Peyer's patch (tissue), 4 donors: ENCODE results near the gene WBP11. TPM values are rescaled to one million over a fixed set of nuclear protein-coding genes. Genes with fewer than 3 reads are reported as not detected.

Source experiments
- DNase-seq, 3 donors: peaks; one replicate each; pipeline ENCODE4 v3.0.0-alpha.2; 2017 to 2019
- H3K27ac ChIP-seq, 4 donors: fragments of 200-600 bp; sonication (generic); one replicate each; pipeline ENCODE4 v1.5.1; 2016 to 2019
- H3K27me3 ChIP-seq, 2 donors: fragments of 200-600 bp; sonication (generic); one replicate each; pipeline ENCODE4 v1.5.1; 2019
- H3K36me3 ChIP-seq, 3 donors: fragments of 200-600 bp; sonication (generic); one replicate each; pipeline ENCODE4 v1.5.1; 2016 to 2019
- H3K4me1 ChIP-seq, 4 donors: fragments of 200-600 bp; sonication (generic); one replicate each; pipeline ENCODE4 v1.5.1; 2016 to 2019
- H3K4me3 ChIP-seq, 4 donors: fragments of 200-600 bp; sonication (generic); 1 replicate in 3 of 4; 2 replicates in 1 of 4; pipeline ENCODE4 v1.5.1; 2016 to 2019; ENCODE audit warnings: mild to moderate bottlenecking in 1 of 4
- H3K9me3 ChIP-seq, 4 donors: fragments of 200-600 bp; sonication (generic); one replicate each; pipeline ENCODE4 v1.5.1; 2016 to 2019; ENCODE audit warnings: mild to moderate bottlenecking in 1 of 4
- CTCF ChIP-seq, 6 experiments: fragments of 450-650 bp in 4 of 6; fragments of 200-600 bp in 2 of 6; sonication (generic) in 1 of 6; IDR thresholded peaks; one replicate each; pipeline ENCODE4 v1.5.1; 2017 to 2019; ENCODE audit warnings: antibody characterized with exemption in 6 of 6, mild to moderate bottlenecking in 3 of 6, moderate library complexity in 1 of 6
- POLR2A ChIP-seq, 2 donors: fragments of 450-650 bp; IDR thresholded peaks; one replicate each; pipeline ENCODE4 v1.5.1; 2017; ENCODE audit warnings: antibody characterized with exemption in 2 of 2, mild to moderate bottlenecking in 2 of 2, moderate library complexity in 2 of 2
- total RNA-seq, 4 donors: library from RNA; depleted of rRNA; stranded (reverse); fragments of >200 nt; gene quantifications; one replicate each; pipeline ENCODE4 v1.1.0, GENCODE V29; 2016

WBP11 gene
- total RNA-seq, 4 donors from 2014 or later = 12.3 to 42.9 (median 12.8) TPM

GRCh38 chr12:14770496-14771461 is 32.5 kb downstream of the WBP11 start:
- peak; percentile 94 to 99 (median 98) for DNase-seq
- Histone ChIP-seq H3K36me3 (peaks cover 0 to 5% (median 0%) of the 10 kb centered on the region in 3 donors), H3K4me1 (peaks cover 0 to 10% (median 0%) of the 10 kb centered on the region in 4 donors), H3K27ac (peak overlapping the region; percentile 96 to 97 (median 96)), H3K9me3 (no peaks in the 10 kb centered on the region), H3K27me3 (no peaks in the 10 kb centered on the region), H3K4me3 (peak overlapping the region; percentile 70 to 89 (median 75))
- TF ChIP-seq POLR2A (IDR thresholded peaks at IDR 0.05) = peak; percentile 99
- no peak for TF ChIP-seq CTCF (IDR thresholded peaks at IDR 0.05)

GRCh38 chr12:14769969-14770495 is 33.2 kb downstream of the WBP11 start:
- peak overlapping the region; percentile 96 to 97 (median 96) for H3K27ac ChIP-seq
- H3K4me1 ChIP-seq = peaks cover 0 to 10% (median 0%) of the 10 kb centered on the region in 4 donors
- peaks cover 0 to 5% (median 0%) of the 10 kb centered on the region in 3 donors for H3K36me3 ChIP-seq
- H3K27me3 ChIP-seq = no peaks in the 10 kb centered on the region
- TF ChIP-seq POLR2A (IDR thresholded peaks at IDR 0.05) (peak; percentile 56), CTCF (IDR thresholded peaks at IDR 0.05) (peak; percentile 72 to 94 (median 86))
- peak overlapping the region; percentile 70 to 89 (median 75) for H3K4me3 ChIP-seq
- DNase-seq = peak; percentile 87 to 94 (median 91)
- no peaks in the 10 kb centered on the region for H3K9me3 ChIP-seq

GRCh38 chr12:14769466-14769968 is 33.8 kb downstream of the WBP11 start:
- Histone ChIP-seq H3K36me3 (peaks cover 0 to 5% (median 0%) of the 10 kb centered on the region in 3 donors), H3K27me3 (no peaks in the 10 kb centered on the region), H3K27ac (peak overlapping the region; percentile 96 to 97 (median 96)), H3K4me3 (peak overlapping the region; percentile 70 to 89 (median 75)), H3K9me3 (no peaks in the 10 kb centered on the region), H3K4me1 (peaks cover 0 to 10% (median 0%) of the 10 kb centered on the region in 4 donors)
- TF ChIP-seq CTCF (IDR thresholded peaks at IDR 0.05) (no peak), POLR2A (IDR thresholded peaks at IDR 0.05) (no peak)
- DNase-seq = peak in 2 of 3 donors; percentile 43 to 70

- peak in 1 of 3 donors; percentile 57 for DNase-seq
- no peak for TF ChIP-seq POLR2A (IDR thresholded peaks at IDR 0.05)
- TF ChIP-seq CTCF (IDR thresholded peaks at IDR 0.05) = no peak
Observed at GRCh38 chr12:14768823-14769405, 34.4 kb downstream of the WBP11 start.

GRCh38 chr12:14767617-14768016 is 35.7 kb downstream of the WBP11 start:
- H3K9me3 ChIP-seq = no peaks in the 10 kb centered on the region
- H3K36me3 ChIP-seq = peaks cover 0 to 5% (median 0%) of the 10 kb centered on the region in 3 donors
- TF ChIP-seq POLR2A (IDR thresholded peaks at IDR 0.05) = no peak
- no peak for TF ChIP-seq CTCF (IDR thresholded peaks at IDR 0.05)
- peak overlapping the region in 2 of 4 donors; percentile 20 to 80 for H3K4me3 ChIP-seq
- H3K27me3 ChIP-seq = no peaks in the 10 kb centered on the region
- no peak overlapping the region for H3K27ac ChIP-seq
- peaks cover 0 to 10% (median 0%) of the 10 kb centered on the region in 4 donors for H3K4me1 ChIP-seq
- no peak for DNase-seq

More at GRCh38 chr12:14768823-14769405, 34.4 kb downstream of the WBP11 start:
- Histone ChIP-seq H3K4me3 (peak overlapping the region; percentile 70 to 89 (median 75)), H3K27me3 (no peaks in the 10 kb centered on the region), H3K4me1 (peaks cover 0 to 10% (median 0%) of the 10 kb centered on the region in 4 donors), H3K9me3 (no peaks in the 10 kb centered on the region), H3K36me3 (peaks cover 0 to 5% (median 0%) of the 10 kb centered on the region in 3 donors), H3K27ac (peak overlapping the region; percentile 16 to 97 (median 96))
